ENCODE results near the gene CFAP157. TPM values are rescaled to one million over a fixed set of nuclear protein-coding genes. Genes with fewer than 3 reads are reported as not detected.

CFAP157 gene
- total RNA-seq, 1 donor from 2014 or later: not detected

- CTCF ChIA-PET: no interaction called here
- H3K27ac Mint-ChIP-seq: no peak overlapping the region
- no peaks in the 10 kb centered on the region for H3K9me3 Mint-ChIP-seq
- TF ChIP-seq CTCF (IDR thresholded peaks at IDR 0.05): no peak
- DNase-seq: no peak
- intact Hi-C loops (cut with micrococcal nuclease): no loop called here
- peaks cover 5% of the 10 kb centered on the region for H3K27me3 Mint-ChIP-seq
- ATAC-seq (ENCODE audit: low read depth): no peak
- no peak overlapping the region for H3K4me3 Mint-ChIP-seq
- H3K36me3 Mint-ChIP-seq (ENCODE audit: low read depth): no peaks in the 10 kb centered on the region
- peaks cover 2% of the 10 kb centered on the region for H3K4me1 Mint-ChIP-seq
- POLR2A ChIA-PET: interaction anchor here (1.3 kb wide), 1 partner anchor 11 kb away, joined by 3 read pairs; no protein-coding TSS in a partner anchor
Observed at GRCh38 chr9:127724012-127724411, 17.2 kb downstream of the CFAP157 start.

DNA sequence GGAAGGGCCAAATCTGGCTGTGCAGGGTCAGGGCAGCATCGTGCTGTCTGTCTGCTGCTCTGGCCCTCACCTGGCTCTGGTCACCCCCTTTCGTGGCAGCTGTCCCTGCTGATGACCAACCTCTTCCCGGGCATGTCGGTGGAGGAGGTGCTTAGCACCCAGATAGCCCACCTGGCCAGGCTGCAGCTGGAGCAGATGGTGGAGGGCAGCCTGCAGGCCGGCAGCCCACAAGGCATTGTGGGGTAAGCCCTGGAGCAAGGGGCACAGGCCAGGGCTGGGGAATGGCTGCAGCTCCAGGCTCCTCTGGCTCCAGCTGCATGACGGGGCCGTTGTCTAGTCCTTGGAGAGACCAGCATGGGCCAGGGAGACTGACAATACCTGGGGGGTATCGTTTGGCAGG, 20.1 kb downstream of the CFAP157 start:
- CTCF ChIA-PET: no interaction called here
- no peak for ATAC-seq (ENCODE audit: low read depth)
- no peak for DNase-seq
- peaks cover 5% of the 10 kb centered on the region for H3K27me3 Mint-ChIP-seq
- no peaks in the 10 kb centered on the region for H3K4me1 Mint-ChIP-seq
- H3K9me3 Mint-ChIP-seq: no peaks in the 10 kb centered on the region
- no peak overlapping the region for H3K4me3 Mint-ChIP-seq
- TF ChIP-seq CTCF (IDR thresholded peaks at IDR 0.05): no peak
- no peak overlapping the region for H3K27ac Mint-ChIP-seq
- intact Hi-C loops (cut with micrococcal nuclease): no loop called here
- POLR2A ChIA-PET: no interaction called here
- peaks cover 2% of the 10 kb centered on the region for H3K36me3 Mint-ChIP-seq (ENCODE audit: low read depth)

GRCh38 chr9:127728808-127729207, 22.0 kb downstream of the CFAP157 start:
- no peak for TF ChIP-seq CTCF (IDR thresholded peaks at IDR 0.05)
- H3K4me3 Mint-ChIP-seq: no peak overlapping the region
- peaks cover 4% of the 10 kb centered on the region for H3K27me3 Mint-ChIP-seq
- POLR2A ChIA-PET: interaction anchor here (0.6 to 0.7 kb wide), 2 partner anchors 14 to 103 kb away, joined by 3 to 8 read pairs; no protein-coding TSS in a partner anchor
- H3K4me1 Mint-ChIP-seq: peaks cover 2% of the 10 kb centered on the region
- CTCF ChIA-PET: no interaction called here
- intact Hi-C loops (cut with micrococcal nuclease): no loop called here
- no peak for ATAC-seq (ENCODE audit: low read depth)
- H3K27ac Mint-ChIP-seq: no peak overlapping the region
- no peaks in the 10 kb centered on the region for H3K9me3 Mint-ChIP-seq
- no peak for DNase-seq
- peaks cover 9% of the 10 kb centered on the region for H3K36me3 Mint-ChIP-seq (ENCODE audit: low read depth)

- intact Hi-C loops (cut with micrococcal nuclease): no loop called here
- no peak overlapping the region for H3K27ac Mint-ChIP-seq
- no peaks in the 10 kb centered on the region for H3K27me3 Mint-ChIP-seq
- ATAC-seq (ENCODE audit: low read depth) (no peak), DNase-seq (no peak)
- ChIA-PET POLR2A (interaction anchor here (0.7 to 1.2 kb wide), 2 partner anchors 13 to 14 kb away, joined by 3 to 4 read pairs; partner anchors contain the start of genes PTRH1 and TTC16), CTCF (no interaction called here)
- H3K4me3 Mint-ChIP-seq: no peak overlapping the region
- peaks cover 9% of the 10 kb centered on the region for H3K36me3 Mint-ChIP-seq (ENCODE audit: low read depth)
- H3K9me3 Mint-ChIP-seq: no peaks in the 10 kb centered on the region
- no peak for TF ChIP-seq CTCF (IDR thresholded peaks at IDR 0.05)
- peaks cover 8% of the 10 kb centered on the region for H3K4me1 Mint-ChIP-seq
Observed at GRCh38 chr9:127729522-127730256, 22.9 kb downstream of the CFAP157 start.

- no peak for TF ChIP-seq CTCF (IDR thresholded peaks at IDR 0.05)
- Mint-ChIP-seq H3K4me1 (peaks cover 9% of the 10 kb centered on the region), H3K27ac (no peak overlapping the region), H3K27me3 (no peaks in the 10 kb centered on the region), H3K4me3 (no peak overlapping the region), H3K36me3 (ENCODE audit: low read depth) (peaks cover 9% of the 10 kb centered on the region), H3K9me3 (no peaks in the 10 kb centered on the region)
- DNase-seq: no peak
- ChIA-PET POLR2A (interaction anchor here (1.2 kb wide), 1 partner anchor 15 kb away, joined by 4 read pairs; the partner anchor contains the start of genes PTRH1 and TTC16), CTCF (no interaction called here)
- ATAC-seq (ENCODE audit: low read depth): no peak
- intact Hi-C loops (cut with micrococcal nuclease): no loop called here
Observed at GRCh38 chr9:127730262-127730661, 23.5 kb downstream of the CFAP157 start.

Measured in activated B cell treated with CpG ODN at 0.5 μM for 24 hours (primary cell).